Left lung (tissue), 10 donors: ENCODE data around the gene SCLY. TPM values are rescaled to one million over a fixed set of nuclear protein-coding genes. Genes with fewer than 3 reads are reported as not detected.

Experiments used
- ATAC-seq: fragments of 200-7000 bp; cut with Tn5 transposase; one replicate; pipeline ENCODE4 v1.9.1; 2020; ENCODE audit warnings: moderate library complexity
- DNase-seq, 4 donors: peaks; one replicate each; pipeline ENCODE4 v3.0.0-alpha.2; 2013 to 2020
- H3K27ac ChIP-seq, 2 donors: fragments of 200-600 bp; sonication (generic) in 1 of 2; one replicate each; pipeline versions ENCODE4 v1.5.0 to v1.8.0; 2020 to 2021
- H3K27me3 ChIP-seq, 2 donors: fragments of 200-600 bp; sonication (generic) in 1 of 2; one replicate each; pipeline versions ENCODE4 v1.5.0 to v1.8.0; 2020 to 2021
- H3K36me3 ChIP-seq, 2 donors: fragments of 200-600 bp; sonication (generic) in 1 of 2; one replicate each; pipeline versions ENCODE4 v1.5.0 to v1.8.0; 2020 to 2021
- H3K4me1 ChIP-seq, 2 donors: fragments of 200-600 bp; one replicate each; pipeline ENCODE4 v1.8.0; 2021
- H3K4me3 ChIP-seq, 2 donors: fragments of 200-600 bp; sonication (generic) in 1 of 2; one replicate each; pipeline versions ENCODE4 v1.5.0 to v1.8.0; 2020 to 2021; ENCODE audit warnings: mild to moderate bottlenecking in 1 of 2
- H3K9me3 ChIP-seq, 2 donors: fragments of 200-600 bp; sonication (generic) in 1 of 2; one replicate each; pipeline versions ENCODE4 v1.5.0 to v1.8.0; 2020 to 2021
- CTCF ChIP-seq, 2 donors: fragments of 200-600 bp; sonication (generic) in 1 of 2; IDR thresholded peaks; one replicate each; pipeline versions ENCODE4 v1.5.0 to v1.8.0; 2021; ENCODE audit warnings: antibody characterized with exemption in 2 of 2
- intact Hi-C, 2 donors: fragments of 100-400 bp; cut with DNase I; formaldehyde crosslinking; loops; one replicate each; pipeline versions ENCODE4 v1.11.2 to v1.14.2; 2022
- polyA plus RNA-seq, 6 donors: library from polyadenylated mRNA; unstranded; fragments of 120-200 nt; gene quantifications; one replicate each; pipeline ENCODE4 v1.2.1, GENCODE V29; 2013; ENCODE audit not compliant: insufficient read length in 6 of 6
- total RNA-seq, 2 donors: library from RNA; stranded (reverse); fragmentation: NEBNext Ultra II Directional; extraction: Animal tissue kit (Norgen Biotek cat#: 25700); gene quantifications; one replicate each; pipeline ENCODE4 v1.2.1, GENCODE V29; 2021
- donor health status: DM: no; HTN: yes; CAD: no.
- donor health status: DM: no; HTN: no; CAD: no.

Gene SCLY
- total and polyA plus RNA-seq, 8 donors = 10.9 to 20.9 (median 15.2) TPM

- intact Hi-C loops = no loop called here
- ATAC-seq (no peak), DNase-seq (no peak)
- H3K4me3 ChIP-seq = peak overlapping the region in 1 of 2 donors; percentile 96
- H3K4me1 ChIP-seq = peaks cover 0 to 21% of the 10 kb centered on the region in 2 donors
- TF ChIP-seq CTCF (IDR thresholded peaks at IDR 0.05) = no peak
- peaks cover 0 to 20% of the 10 kb centered on the region in 2 donors for H3K27me3 ChIP-seq
- H3K9me3 ChIP-seq = no peaks in the 10 kb centered on the region
- no peak overlapping the region for H3K27ac ChIP-seq
- H3K36me3 ChIP-seq = no peaks in the 10 kb centered on the region
These were observed 1.3 kb upstream of the SCLY start for GRCh38 chr2:238059505-238059904.

- no peak for DNase-seq
- intact Hi-C loops = no loop called here
These were observed 682 bp upstream of the SCLY start for GRCh38 chr2:238060096-238060541.

GRCh38 chr2:238061315-238062202 lies 758 bp downstream of the SCLY start:
- peak; percentile 3 for ATAC-seq
- intact Hi-C loops = no loop called here
- Histone ChIP-seq H3K4me3 (peak overlapping the region; percentile 85 to 96), H3K36me3 (peaks cover 0 to 14% of the 10 kb centered on the region in 2 donors), H3K27me3 (peaks cover 0 to 9% of the 10 kb centered on the region in 2 donors), H3K4me1 (peaks cover 0 to 21% of the 10 kb centered on the region in 2 donors), H3K9me3 (no peaks in the 10 kb centered on the region), H3K27ac (peak overlapping the region; percentile 49 to 94)
- peak in 3 of 4 donors; percentile 13 to 35 (median 19) for DNase-seq
- TF ChIP-seq CTCF (IDR thresholded peaks at IDR 0.05) = no peak

More at GRCh38 chr2:238060096-238060541, 682 bp upstream of the SCLY start:
- Histone ChIP-seq H3K36me3 (no peaks in the 10 kb centered on the region), H3K27me3 (peaks cover 0 to 14% of the 10 kb centered on the region in 2 donors), H3K4me1 (peaks cover 0 to 21% of the 10 kb centered on the region in 2 donors), H3K27ac (peak overlapping the region; percentile 80 to 94), H3K4me3 (peak overlapping the region; percentile 85 to 96), H3K9me3 (no peaks in the 10 kb centered on the region)
- no peak for ATAC-seq
- no peak for TF ChIP-seq CTCF (IDR thresholded peaks at IDR 0.05)

- ATAC-seq (no peak), DNase-seq (no peak)
- Histone ChIP-seq H3K4me3 (no peak overlapping the region), H3K27ac (no peak overlapping the region), H3K36me3 (peaks cover 0 to 34% of the 10 kb centered on the region in 2 donors), H3K9me3 (no peaks in the 10 kb centered on the region), H3K4me1 (peaks cover 0 to 21% of the 10 kb centered on the region in 2 donors), H3K27me3 (no peaks in the 10 kb centered on the region)
- intact Hi-C loops = no loop called here
- TF ChIP-seq CTCF (IDR thresholded peaks at IDR 0.05) = no peak
These were observed 2.8 kb downstream of the SCLY start for GRCh38 chr2:238063414-238064189.

- Histone ChIP-seq H3K4me1 (peaks cover 0 to 20% of the 10 kb centered on the region in 2 donors), H3K9me3 (no peaks in the 10 kb centered on the region), H3K4me3 (no peak overlapping the region), H3K27ac (no peak overlapping the region), H3K36me3 (peaks cover 0 to 42% of the 10 kb centered on the region in 2 donors), H3K27me3 (no peaks in the 10 kb centered on the region)
- no peak for ATAC-seq
- no peak for DNase-seq
- intact Hi-C loops = no loop called here
- TF ChIP-seq CTCF (IDR thresholded peaks at IDR 0.05) = no peak
These were observed 3.6 kb downstream of the SCLY start for GRCh38 chr2:238064376-238064775.
